ENCODE measurements around the gene RIMS1.
A peak's percentile ranks its signal among the peaks of the same experiment; 100 is the strongest.

The RIMS1 gene

GRCh38 chr6:72081871-72082270 is 195.5 kb downstream of the RIMS1 start:
- DNase-seq: no peak

- DNase-seq: no peak
These were observed 197.6 kb downstream of the RIMS1 start for GRCh38 chr6:72083976-72084375.

GRCh38 chr6:72084992-72085569 is 198.7 kb downstream of the RIMS1 start:
- peak in 1 of 58 donors; percentile 2 for DNase-seq

GRCh38 chr6:72094506-72094905 is 208.2 kb downstream of the RIMS1 start:
- DNase-seq: no peak

- no peak for DNase-seq
These were observed 216.2 kb downstream of the RIMS1 start for GRCh38 chr6:72102561-72102960.

GRCh38 chr6:72111611-72112010 is 225.3 kb downstream of the RIMS1 start:
- DNase-seq: no peak

- DNase-seq: no peak
These were observed 244.0 kb downstream of the RIMS1 start for GRCh38 chr6:72130327-72130726.

GRCh38 chr6:72132427-72132826 is 246.1 kb downstream of the RIMS1 start:
- DNase-seq: no peak

- no peak for DNase-seq
These were observed 246.5 kb downstream of the RIMS1 start for GRCh38 chr6:72132851-72133250.

- DNase-seq: no peak
These were observed 247.0 kb downstream of the RIMS1 start for GRCh38 chr6:72133324-72133723.

- no peak for DNase-seq
These were observed 254.4 kb downstream of the RIMS1 start for GRCh38 chr6:72140795-72141194.

- DNase-seq: no peak
These were observed 263.4 kb downstream of the RIMS1 start for GRCh38 chr6:72149715-72150114.

- DNase-seq: no peak
These were observed 265.4 kb downstream of the RIMS1 start for GRCh38 chr6:72151742-72152141.

GRCh38 chr6:72175916-72176315 is 289.6 kb downstream of the RIMS1 start:
- no peak for DNase-seq

GRCh38 chr6:72182337-72183246 is 296.2 kb downstream of the RIMS1 start:
- DNase-seq: peak in 40 of 58 donors; percentile 5 to 54 (median 28)

- DNase-seq: no peak
These were observed 317.6 kb downstream of the RIMS1 start for GRCh38 chr6:72203983-72204382.

GRCh38 chr6:72205500-72205899 is 319.1 kb downstream of the RIMS1 start:
- DNase-seq: no peak

GRCh38 chr6:72206606-72207005 is 320.3 kb downstream of the RIMS1 start:
- DNase-seq: no peak

GRCh38 chr6:72212686-72213085 is 326.3 kb downstream of the RIMS1 start:
- DNase-seq: no peak

- no peak for DNase-seq
These were observed 327.3 kb downstream of the RIMS1 start for GRCh38 chr6:72213654-72214053.

GRCh38 chr6:72216222-72217068 is 330.1 kb downstream of the RIMS1 start:
- DNase-seq: peak in 1 of 58 donors; percentile 3

- DNase-seq: no peak
These were observed 331.3 kb downstream of the RIMS1 start for GRCh38 chr6:72217626-72218025.
